MM.1S (cell line): ENCODE data around the gene ZNF771.
A peak's percentile ranks its signal among the peaks of the same experiment; 100 is the strongest.

Experiments used
- DNase-seq: peaks from one replicate; pipeline ENCODE4 v3.0.0-alpha.2; 2015
- H2AFZ ChIP-seq: fragments of 300-600 bp; sonication (generic); 2 replicates; pipeline ENCODE4 v1.6.0; 2016; ENCODE audit warnings: antibody characterized with exemption, low read length
- H3F3A ChIP-seq: fragments of 300-600 bp; sonication (generic); 2 replicates; pipeline ENCODE4 v1.6.1; 2016; ENCODE audit warnings: mild to moderate bottlenecking, antibody characterized with exemption, low read length, moderate library complexity, mixed read lengths; ENCODE audit not compliant: insufficient read depth
- H3K27ac ChIP-seq: fragments of 300-600 bp; sonication (generic); 2 replicates; pipeline ENCODE4 v1.5.1; 2016; ENCODE audit warnings: mild to moderate bottlenecking, low read length
- H3K27me3 ChIP-seq: fragments of 300-600 bp; sonication (generic); replicated peaks from 2 replicates; pipeline ENCODE4 v1.6.0; 2016; ENCODE audit warnings: low read length; ENCODE audit not compliant: insufficient read depth
- H3K36me3 ChIP-seq: fragments of 300-600 bp; sonication (generic); replicated peaks from 2 replicates; pipeline ENCODE4 v1.6.1; 2016; ENCODE audit warnings: mild to moderate bottlenecking, low read length, mixed read lengths; ENCODE audit not compliant: insufficient read depth
- H3K4me1 ChIP-seq: fragments of 300-600 bp; sonication (generic); 2 replicates; pipeline ENCODE4 v1.6.1; 2016; ENCODE audit warnings: low read length, mixed read lengths
- H3K4me2 ChIP-seq: fragments of 300-600 bp; sonication (generic); 2 replicates; pipeline ENCODE4 v1.6.0; 2016; ENCODE audit warnings: low read depth, low read length
- H3K4me3 ChIP-seq: fragments of 300-600 bp; sonication (generic); 2 replicates; pipeline ENCODE4 v1.5.1; 2016; ENCODE audit warnings: low read length, mixed read lengths
- H3K79me2 ChIP-seq: fragments of 300-600 bp; sonication (generic); 2 replicates; pipeline ENCODE4 v1.6.1; 2016; ENCODE audit warnings: mixed run types, low read length, mixed read lengths
- H3K9ac ChIP-seq: fragments of 300-600 bp; sonication (generic); 2 replicates; pipeline ENCODE4 v1.6.1; 2016; ENCODE audit warnings: low read length, mixed read lengths
- H3K9me2 ChIP-seq: fragments of 300-600 bp; sonication (generic); replicated peaks from 2 replicates; pipeline ENCODE4 v1.6.1; 2016; ENCODE audit warnings: mild to moderate bottlenecking, low read length, mixed read lengths; ENCODE audit not compliant: insufficient read depth
- H3K9me3 ChIP-seq: fragments of 300-600 bp; sonication (generic); replicated peaks from 2 replicates; pipeline ENCODE4 v1.6.1; 2016; ENCODE audit warnings: mild to moderate bottlenecking, low read length, mixed read lengths; ENCODE audit not compliant: insufficient read depth
- H4K20me1 ChIP-seq: fragments of 300-600 bp; sonication (generic); 2 replicates; pipeline ENCODE4 v1.6.1; 2016; ENCODE audit warnings: mild to moderate bottlenecking, low read length, moderate library complexity, mixed read lengths; ENCODE audit not compliant: insufficient read depth
- CTCF ChIP-seq: fragments of 300-600 bp; sonication (generic); IDR thresholded peaks from 2 replicates; pipeline ENCODE4 v1.5.1; 2016; ENCODE audit warnings: antibody characterized with exemption, low read length, mixed read lengths
- EZH2 ChIP-seq: fragments of 300-600 bp; sonication (generic); optimal IDR thresholded peaks from 2 replicates; pipeline ENCODE3; 2017; ENCODE audit warnings: low read depth, mild to moderate bottlenecking, antibody characterized with exemption, low read length, mixed read lengths
- EZH2phosphoT487 ChIP-seq: fragments of 300-600 bp; sonication (generic); IDR thresholded peaks from 2 replicates; pipeline ENCODE4 v1.6.1; 2018; ENCODE audit warnings: antibody characterized with exemption, low read length

Gene ZNF771

GRCh38 chr16:30382111-30382881 lies 25.1 kb upstream of the ZNF771 start, which contains the start of gene SEPTIN1:
Gene SEPTIN1, minus strand, starts transcription at chr16:30382561. Its CDS starts 19 bp downstream, at chr16:30382542.
- H3K4me2 ChIP-seq: peak within 1 kb of the TSS; percentile 80
- no peaks in the 10 kb centered on the region for H3K36me3 ChIP-seq
- peaks cover 36% of the 10 kb centered on the region for H3K79me2 ChIP-seq
- H2AFZ ChIP-seq: peak within 1 kb of the TSS; percentile 82
- H3K9me2 ChIP-seq: no peaks in the 10 kb centered on the region
- H3K4me1 ChIP-seq: peaks cover 31% of the 10 kb centered on the region
- peak; percentile 76 for DNase-seq
- no peaks in the 10 kb centered on the region for H4K20me1 ChIP-seq
- peak within 1 kb of the TSS; percentile 47; the same call in 1 of the 2 replicates for H3K27ac ChIP-seq
- TF ChIP-seq EZH2: no peak
- peak within 1 kb of the TSS; percentile 68 for H3K4me3 ChIP-seq
- H3K27me3 ChIP-seq: no peaks in the 10 kb centered on the region
- H3K9ac ChIP-seq: peak within 1 kb of the TSS; percentile 79
- H3F3A ChIP-seq: peaks cover 33% of the 10 kb centered on the region
- no peaks in the 10 kb centered on the region for H3K9me3 ChIP-seq

- H3K4me2 ChIP-seq: no peak overlapping the region
- no peak for TF ChIP-seq CTCF
- TF ChIP-seq EZH2: no peak
- no peak for TF ChIP-seq EZH2phosphoT487
- DNase-seq: no peak
- no peak overlapping the region for H2AFZ ChIP-seq
- H3K9ac ChIP-seq: no peak overlapping the region
- H3K79me2 ChIP-seq: peaks cover 36% of the 10 kb centered on the region
- no peak overlapping the region for H3K4me3 ChIP-seq
- H3F3A ChIP-seq: peaks cover 23% of the 10 kb centered on the region
- H4K20me1 ChIP-seq: no peaks in the 10 kb centered on the region
- no peaks in the 10 kb centered on the region for H3K27me3 ChIP-seq
- no peaks in the 10 kb centered on the region for H3K36me3 ChIP-seq
- no peaks in the 10 kb centered on the region for H3K9me3 ChIP-seq
- no peak overlapping the region for H3K27ac ChIP-seq
- peaks cover 26% of the 10 kb centered on the region for H3K4me1 ChIP-seq
- no peaks in the 10 kb centered on the region for H3K9me2 ChIP-seq
Measured at GRCh38 chr16:30383521-30383920, 23.9 kb upstream of the ZNF771 start.

- no peak for DNase-seq
- Histone ChIP-seq H3K4me2 (peak overlapping the region; percentile 86), H3K4me1 (0 out of 2 replicates have a peak, but pooled peaks cover 4% of the 10 kb centered on the region), H3K27ac (no peak overlapping the region), H3K79me2 (peaks cover 25% of the 10 kb centered on the region), H4K20me1 (no peaks in the 10 kb centered on the region), H3K4me3 (peak overlapping the region; percentile 97), H3K36me3 (0 out of 2 replicates have a peak, but pooled peaks cover 2% of the 10 kb centered on the region), H3K9me2 (no peaks in the 10 kb centered on the region), H3K9me3 (no peaks in the 10 kb centered on the region), H3K9ac (peak overlapping the region; percentile 61; the same call in 1 of the 2 replicates), H3K27me3 (no peaks in the 10 kb centered on the region), H2AFZ (peak overlapping the region; percentile 91), H3F3A (peaks cover 21% of the 10 kb centered on the region)
- TF ChIP-seq EZH2 (no peak), CTCF (no peak), EZH2phosphoT487 (no peak)
Measured at GRCh38 chr16:30394592-30395154, 12.7 kb upstream of the ZNF771 start.
